GM20000 (cell line): ENCODE results near the gene FHL1.
A peak's percentile ranks its signal among the peaks of the same experiment; 100 is the strongest.
"Not testable (repeated sequence)": the region's sequence is repeated elsewhere in the genome, so short reads cannot be mapped to it uniquely, and the experiment has no call there.

Source experiments
- DNase-seq: peaks from one replicate; pipeline ENCODE4 v3.0.0; 2012; ENCODE audit warnings: low spot score
- TF ChIP-seq, protein P1 (sequence below): IDR thresholded peaks from 2 replicates; pipeline ENCODE4 v1.5.1; 2012; ENCODE audit warnings: mild to moderate bottlenecking, control low read depth; ENCODE audit errors: extremely low read depth, missing control alignments

FHL1 gene

DNA sequence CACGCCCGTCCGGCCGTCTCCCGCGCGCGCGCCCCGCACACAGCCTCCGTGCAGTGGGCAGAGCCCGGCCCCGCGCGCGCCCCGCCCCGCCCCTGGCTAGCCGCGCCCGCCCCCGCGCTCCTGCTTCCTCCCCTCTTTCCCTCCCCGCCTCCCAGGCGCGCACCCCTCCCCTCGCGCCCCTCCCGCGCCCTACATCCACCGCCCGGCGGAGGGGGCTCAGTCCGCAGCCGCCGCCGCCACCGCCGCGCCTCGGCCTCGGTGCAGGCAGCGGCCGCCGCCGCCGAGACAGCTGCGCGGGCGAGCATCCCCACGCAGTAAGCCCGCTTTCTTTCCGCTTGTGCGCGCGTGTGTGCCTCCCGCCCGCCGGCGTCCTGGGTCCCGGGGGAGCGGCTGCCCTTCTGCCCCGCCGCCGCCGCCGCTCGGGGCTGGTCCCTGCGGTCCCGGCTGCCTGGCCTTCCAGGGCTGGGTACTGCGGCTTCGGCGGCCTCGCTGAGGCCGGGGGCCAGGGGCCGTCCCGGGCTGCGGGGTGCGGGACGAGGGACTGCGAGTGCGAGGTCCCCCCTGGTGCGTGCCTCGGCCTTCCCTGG lies at the start of gene FHL1:
Gene FHL1 (plus strand): TSS at position 219 of the 587 bp plus-strand sequence.
- TF ChIP-seq, protein P1, sequence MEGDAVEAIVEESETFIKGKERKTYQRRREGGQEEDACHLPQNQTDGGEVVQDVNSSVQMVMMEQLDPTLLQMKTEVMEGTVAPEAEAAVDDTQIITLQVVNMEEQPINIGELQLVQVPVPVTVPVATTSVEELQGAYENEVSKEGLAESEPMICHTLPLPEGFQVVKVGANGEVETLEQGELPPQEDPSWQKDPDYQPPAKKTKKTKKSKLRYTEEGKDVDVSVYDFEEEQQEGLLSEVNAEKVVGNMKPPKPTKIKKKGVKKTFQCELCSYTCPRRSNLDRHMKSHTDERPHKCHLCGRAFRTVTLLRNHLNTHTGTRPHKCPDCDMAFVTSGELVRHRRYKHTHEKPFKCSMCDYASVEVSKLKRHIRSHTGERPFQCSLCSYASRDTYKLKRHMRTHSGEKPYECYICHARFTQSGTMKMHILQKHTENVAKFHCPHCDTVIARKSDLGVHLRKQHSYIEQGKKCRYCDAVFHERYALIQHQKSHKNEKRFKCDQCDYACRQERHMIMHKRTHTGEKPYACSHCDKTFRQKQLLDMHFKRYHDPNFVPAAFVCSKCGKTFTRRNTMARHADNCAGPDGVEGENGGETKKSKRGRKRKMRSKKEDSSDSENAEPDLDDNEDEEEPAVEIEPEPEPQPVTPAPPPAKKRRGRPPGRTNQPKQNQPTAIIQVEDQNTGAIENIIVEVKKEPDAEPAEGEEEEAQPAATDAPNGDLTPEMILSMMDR = no peak
- peak; percentile 68 for DNase-seq

DNA sequence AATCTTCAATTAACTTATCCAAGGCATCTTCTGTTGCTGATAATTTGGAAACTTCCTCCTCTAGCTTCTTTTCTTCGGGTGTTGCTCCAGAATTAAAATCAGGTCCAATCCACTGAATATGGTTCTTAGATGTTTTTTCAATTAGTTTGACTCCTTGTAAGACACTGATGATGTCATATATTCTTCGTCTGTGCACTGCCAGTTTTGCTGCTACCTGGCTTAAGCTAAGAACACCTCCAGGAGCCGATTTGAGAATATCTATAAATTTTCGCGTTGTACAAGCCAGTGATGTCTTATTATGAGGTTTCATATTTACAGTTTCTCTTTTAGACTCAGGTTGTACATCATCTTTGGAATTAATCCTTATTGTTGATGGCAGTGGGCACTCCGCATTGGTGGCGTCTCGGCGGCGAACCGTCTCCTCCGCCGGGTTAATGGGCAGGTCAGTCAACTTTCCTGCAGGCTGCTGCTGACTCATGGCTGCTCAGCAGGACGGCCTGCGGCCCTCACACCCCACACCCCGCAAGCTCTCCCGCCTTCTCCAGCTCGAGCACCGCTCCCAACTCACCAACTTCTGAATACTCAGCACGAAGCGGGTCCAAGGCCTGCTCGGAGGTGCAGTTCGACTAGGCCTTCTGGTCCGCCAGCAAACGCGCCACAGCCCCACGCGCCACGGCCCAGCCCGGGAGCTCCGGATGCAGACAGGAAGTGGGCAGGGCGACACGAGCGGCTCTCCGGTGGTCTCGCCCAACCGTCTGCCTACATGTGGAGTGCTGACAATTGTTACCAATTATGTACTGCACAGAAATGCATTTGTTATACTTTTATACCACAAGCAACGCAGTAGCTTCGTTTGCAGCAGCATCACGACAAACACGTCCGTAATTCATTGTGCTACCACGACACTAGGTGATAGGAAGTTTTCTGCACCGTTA lies 49.2 kb upstream of the FHL1 start:
- DNase-seq = no peak
- TF ChIP-seq, protein P1 = no peak

DNA sequence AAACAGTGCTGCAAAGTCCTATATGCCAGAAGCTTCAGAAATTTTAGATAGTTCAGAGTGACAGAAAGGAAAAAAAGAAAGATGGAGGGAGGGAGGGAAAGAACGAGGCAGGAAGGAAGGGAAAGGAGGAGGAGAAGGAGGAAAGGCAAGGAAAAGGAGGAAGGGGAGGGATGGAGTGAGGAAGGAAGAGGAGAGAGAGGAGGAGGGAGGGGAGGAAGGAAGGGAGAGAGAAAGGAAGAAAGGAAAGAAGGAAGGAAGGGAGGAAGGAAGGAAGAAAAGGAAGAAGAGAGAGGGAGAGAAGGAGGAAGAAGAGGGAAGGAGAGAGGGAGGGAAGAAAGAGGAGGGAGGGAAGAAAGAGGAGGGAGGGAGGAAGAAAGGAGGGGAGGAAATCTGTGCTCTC lies 42.4 kb upstream of the FHL1 start:
- TF ChIP-seq, protein P1 = no peak
- no peak for DNase-seq

DNA sequence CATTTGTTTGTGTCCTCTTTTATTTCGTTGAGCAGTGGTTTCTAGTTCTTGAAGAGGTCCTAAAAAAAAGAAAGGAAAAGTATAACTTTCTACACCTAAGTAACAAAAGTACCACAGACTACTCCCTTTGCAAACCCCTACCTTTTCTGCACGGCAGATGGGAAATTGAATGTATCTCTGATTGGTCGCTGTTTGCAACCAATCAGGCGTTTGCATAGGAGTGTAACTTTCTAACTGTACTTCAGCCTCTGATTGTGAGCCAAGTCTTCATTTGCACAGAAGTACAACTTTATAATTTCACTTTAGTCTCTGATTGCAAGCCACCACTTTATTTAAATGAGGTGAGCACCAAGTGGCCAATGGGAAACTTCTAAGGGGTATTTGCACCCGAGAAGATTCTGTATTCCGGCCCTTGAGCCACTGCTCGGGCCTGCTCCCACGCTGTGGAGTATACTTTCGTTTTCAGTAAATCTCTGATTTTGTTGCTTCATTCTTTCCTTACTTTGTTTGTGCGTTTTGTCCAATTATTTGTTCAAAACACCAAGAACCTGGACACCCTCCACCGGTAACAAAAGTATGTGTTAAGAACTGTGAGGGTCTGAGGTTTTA lies 40.3 kb upstream of the FHL1 start:
- DNase-seq = no peak
- TF ChIP-seq, protein P1 = no peak

DNA sequence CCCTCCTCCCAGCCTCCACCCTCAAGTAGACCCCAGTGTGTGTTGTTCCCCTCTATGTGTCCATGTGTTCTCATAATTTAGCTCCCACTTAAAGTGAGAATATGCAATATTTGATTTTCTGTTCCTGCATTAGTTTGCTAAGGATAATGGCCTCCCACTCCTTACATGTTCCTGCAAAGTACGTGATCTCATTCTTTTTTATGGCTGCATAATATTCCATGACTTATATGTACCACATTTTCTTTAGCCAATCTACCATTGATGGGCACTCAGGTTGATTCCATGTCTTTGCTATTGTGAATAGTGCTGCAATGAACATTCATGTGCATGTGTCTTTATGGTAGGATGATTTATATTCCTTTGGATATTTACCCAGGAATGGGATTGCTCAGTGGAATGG lies 38.4 kb upstream of the FHL1 start:
- not testable (repeated sequence) for DNase-seq

DNA sequence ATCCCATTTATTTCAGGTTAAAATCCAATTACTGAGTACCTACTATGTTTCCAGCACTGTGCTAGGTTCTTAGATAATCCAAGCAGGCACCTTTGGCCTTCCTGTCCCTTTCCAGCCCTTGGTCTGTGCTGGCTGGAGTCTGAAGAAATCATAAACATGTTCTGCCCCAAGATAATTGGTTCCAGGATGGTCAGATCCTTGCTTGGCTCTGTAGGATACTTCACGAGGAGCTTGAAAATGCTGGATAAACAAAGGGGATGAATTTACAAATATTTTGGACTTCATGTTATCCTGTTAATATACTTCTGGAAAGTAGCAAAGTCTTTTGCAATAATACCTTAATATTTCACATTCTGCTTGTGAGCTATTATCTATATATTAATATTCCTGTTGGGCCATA lies 35.0 kb upstream of the FHL1 start:
- DNase-seq = no peak

DNA sequence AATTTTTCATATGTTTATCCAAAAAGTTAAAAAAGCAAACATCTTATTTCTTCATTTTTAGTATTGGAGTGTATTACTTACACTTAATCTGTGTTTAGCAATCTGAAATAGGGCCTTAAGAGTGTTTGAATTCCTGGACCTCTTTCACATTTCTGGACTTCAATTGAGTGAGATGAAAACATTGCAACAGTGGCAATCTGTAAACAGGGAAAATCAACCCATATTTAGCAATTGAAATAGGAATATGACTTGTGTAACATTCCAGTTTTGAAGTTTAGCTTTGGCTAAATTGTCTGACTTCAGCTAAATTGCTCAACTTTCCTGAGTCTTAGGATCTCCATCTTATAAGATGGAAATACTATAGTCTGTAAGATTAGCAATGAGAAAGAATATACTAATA lies 34.6 kb upstream of the FHL1 start:
- TF ChIP-seq, protein P1 = no peak
- no peak for DNase-seq

More for the DNA sequence above, 35.0 kb upstream of the FHL1 start:
- TF ChIP-seq, protein P1 = no peak
